ENCODE results near the gene TPT1. TPM values are rescaled to one million over a fixed set of nuclear protein-coding genes. Genes with fewer than 3 reads are reported as not detected.
"Not testable (repeated sequence)": the region's sequence is repeated elsewhere in the genome, so short reads cannot be mapped to it uniquely, and the experiment has no call there.

The TPT1 gene
- total and polyA plus RNA-seq, 9 of the 15 experiments (the other 6 are each of a cell fraction or from before 2014, with no cell fraction given): 602 to 2,508 (median 1,784) TPM

- TF ChIP-seq MAFK (IDR thresholded peaks at IDR 0.05; ENCODE audit: low read length) (0 out of 2 replicates have a peak, but pooled peaks have one; percentile 14), TRIM28 (IDR thresholded peaks at IDR 0.05) (no peak), ZNF316 (IDR thresholded peaks at IDR 0.05) (peak; percentile 52)
Observed at GRCh38 chr13:45341034-45341798, at the start of gene TPT1 (continued).

- H3K4me1 ChIP-seq (replicated peaks in 1 of 2; ENCODE audit: control insufficient read depth in 2 of 2, insufficient read depth in 2 of 2, low read length in 2 of 2); H2AFZ ChIP-seq (ENCODE audit: low read depth, low read length); CTCF ChIA-PET (ENCODE audit: low intra/inter-chr PET ratio); ATAC-seq; H3K36me3 ChIP-seq (ENCODE audit: control insufficient read depth, insufficient read depth, low read length); H3K9ac ChIP-seq (ENCODE audit: insufficient read depth in 1 of 2, low read depth in 2 of 2, low read length in 2 of 2); H3K79me2 ChIP-seq (ENCODE audit: control insufficient read depth, insufficient read depth, low read length); H3K9me3 ChIP-seq (replicated peaks; ENCODE audit: control insufficient read depth, insufficient read depth, low read depth, low read length); H3K4me2 ChIP-seq (ENCODE audit: insufficient read depth, low read length); H3K27me3 ChIP-seq (ENCODE audit: control insufficient read depth in 2 of 2, insufficient read depth in 2 of 2, low read length in 2 of 2); H3K4me3 ChIP-seq; H3K27ac ChIP-seq (ENCODE audit: extremely low read depth, low read depth, low read length); DNase-seq (ENCODE audit: extremely low read depth in 1 of 4, low spot score in 3 of 4); POLR2A ChIA-PET; in situ Hi-C loops (cut with MboI); H4K20me1 ChIP-seq (replicated peaks; ENCODE audit: control insufficient read depth, insufficient read depth, low read length); BruUV-seq (replicated peaks); H3K9me1 ChIP-seq (ENCODE audit: control insufficient read depth, insufficient read depth, low read length): not testable (repeated sequence)
- intact Hi-C loops (cut with micrococcal nuclease): loop anchor here (5.0 kb wide), 1 partner anchor 343 kb away; no protein-coding TSS in a partner anchor
- peak; percentile 42 for FAIRE-seq
- WGBS (ENCODE audit: insufficient coverage, low coverage, missing lambda C conversion rate): 81% methylated on average over 4 of the region's 9 CpGs
Observed at GRCh38 chr13:45390348-45390747, 49.4 kb upstream of the TPT1 start.

- Histone ChIP-seq H3K9me1 (ENCODE audit: control insufficient read depth, insufficient read depth, low read length) (no peaks in the 10 kb centered on the region), H3K27ac (ENCODE audit: extremely low read depth, low read depth, low read length) (no peak overlapping the region), H3K79me2 (ENCODE audit: control insufficient read depth, insufficient read depth, low read length) (no peaks in the 10 kb centered on the region), H3K4me1 (replicated peaks in 1 of 2; ENCODE audit: control insufficient read depth in 2 of 2, insufficient read depth in 2 of 2, low read length in 2 of 2) (peaks cover 0 to 4% of the 10 kb centered on the region in 2 experiments; a peak in 2 of 5 replicates), H3K36me3 (ENCODE audit: control insufficient read depth, insufficient read depth, low read length) (no peaks in the 10 kb centered on the region), H3K27me3 (ENCODE audit: control insufficient read depth in 2 of 2, insufficient read depth in 2 of 2, low read length in 2 of 2) (no peaks in the 10 kb centered on the region), H3K9me3 (replicated peaks; ENCODE audit: control insufficient read depth, insufficient read depth, low read depth, low read length) (no peaks in the 10 kb centered on the region), H3K4me3 (no peak overlapping the region), H2AFZ (ENCODE audit: low read depth, low read length) (no peak overlapping the region), H3K9ac (ENCODE audit: insufficient read depth in 1 of 2, low read depth in 2 of 2, low read length in 2 of 2) (no peak overlapping the region), H4K20me1 (replicated peaks; ENCODE audit: control insufficient read depth, insufficient read depth, low read length) (no peaks in the 10 kb centered on the region), H3K4me2 (ENCODE audit: insufficient read depth, low read length) (no peak overlapping the region)
- BruUV-seq (replicated peaks): no TSS peak
- in situ Hi-C loops (cut with MboI): loop anchor here (10.0 kb wide), 1 partner anchor 1076 kb away; no protein-coding TSS in a partner anchor
- FAIRE-seq: no peak
- ChIA-PET POLR2A (interaction anchor here (1.0 kb wide), 1 partner anchor 17 kb away, joined by 5 read pairs; no protein-coding TSS in a partner anchor), CTCF (ENCODE audit: low intra/inter-chr PET ratio) (no interaction called here)
- TF ChIP-seq SOX6 (IDR thresholded peaks at IDR 0.05) (no peak), ZNF239 (CRISPR knock-in tag; IDR thresholded peaks at IDR 0.05) (no peak), SRSF1 (IDR thresholded peaks at IDR 0.05; ENCODE audit: low read depth, low read length) (no peak), SRSF3 (IDR thresholded peaks at IDR 0.05; ENCODE audit: insufficient read depth, low read length) (no peak), ZNF830 (CRISPR knock-in tag; IDR thresholded peaks at IDR 0.05) (no peak), SRSF9 (IDR thresholded peaks at IDR 0.05; ENCODE audit: borderline replicate concordance, low read depth, low read length) (no peak), HINFP (tag; conservative IDR thresholded peaks at IDR 0.05; ENCODE audit: low read depth) (no peak), C11orf30 (IDR thresholded peaks at IDR 0.05; ENCODE audit: low read depth) (no peak), FOXP1 (CRISPR knock-in tag; IDR thresholded peaks at IDR 0.05) (no peak), CHCHD3 (CRISPR knock-in tag; IDR thresholded peaks at IDR 0.05) (no peak), KAT8 (IDR thresholded peaks at IDR 0.05; ENCODE audit: low read depth) (no peak)
- no peak for DNase-seq (ENCODE audit: extremely low read depth in 1 of 4, low spot score in 3 of 4)
- intact Hi-C loops (cut with micrococcal nuclease): no loop called here
- ATAC-seq: no peak
- WGBS (ENCODE audit: insufficient coverage, low coverage, missing lambda C conversion rate): 78% methylated on average over 4 of the region's 4 CpGs
Observed at GRCh38 chr13:45388664-45389063, 47.7 kb upstream of the TPT1 start.
